Osteoblast (primary cell): ENCODE results near the gene FRMD4B. TPM values are rescaled to one million over a fixed set of nuclear protein-coding genes. Genes with fewer than 3 reads are reported as not detected.

Experiments
- DNase-seq: peaks from one replicate; pipeline ENCODE4 v3.0.0; 2011; ENCODE audit warnings: low spot score, mixed read lengths; ENCODE audit not compliant: insufficient read length; ENCODE audit errors: missing footprints
- H2AFZ ChIP-seq: 2 replicates; pipeline ENCODE4 v1.6.0; 2011; ENCODE audit warnings: mild to moderate bottlenecking, low read length
- H3K27ac ChIP-seq: 2 replicates; pipeline ENCODE4 v1.5.1; 2011; ENCODE audit warnings: mild to moderate bottlenecking, low read depth, low read length, moderate library complexity
- H3K27me3 ChIP-seq: 2 replicates; pipeline ENCODE4 v1.6.0; 2012; ENCODE audit warnings: mild to moderate bottlenecking, control low read depth, inconsistent platforms, low read length, moderate library complexity; ENCODE audit not compliant: insufficient read depth
- H3K36me3 ChIP-seq: 2 replicates; pipeline ENCODE4 v1.5.1; 2011; ENCODE audit warnings: mild to moderate bottlenecking, low read length, control low read depth, moderate library complexity; ENCODE audit not compliant: insufficient read depth
- H3K4me1 ChIP-seq: 2 replicates; pipeline ENCODE4 v1.5.1; 2011; ENCODE audit warnings: mild to moderate bottlenecking, low read length, control low read depth, moderate library complexity; ENCODE audit not compliant: insufficient read depth
- H3K4me2 ChIP-seq: 2 replicates; pipeline ENCODE4 v1.6.0; 2011; ENCODE audit warnings: mild to moderate bottlenecking, low read length; ENCODE audit not compliant: insufficient read depth
- H3K4me3 ChIP-seq: fragments of 200-600 bp; sonication (generic); 3 replicates; pipeline ENCODE4 v1.5.1; 2012; ENCODE audit warnings: mild to moderate bottlenecking, low read length, inconsistent platforms; ENCODE audit not compliant: insufficient read depth
- H3K79me2 ChIP-seq: 2 replicates; pipeline ENCODE4 v1.6.0; 2012; ENCODE audit warnings: mild to moderate bottlenecking, low read length, control low read depth, inconsistent platforms; ENCODE audit not compliant: insufficient read depth
- H3K9me3 ChIP-seq: 2 replicates; pipeline ENCODE4 v1.5.1; 2011; ENCODE audit warnings: low read depth, low read length, control low read depth
- H4K20me1 ChIP-seq: 2 replicates; pipeline ENCODE4 v1.6.0; 2012; ENCODE audit warnings: mild to moderate bottlenecking, low read length, control low read depth; ENCODE audit not compliant: insufficient read depth
- CTCF ChIP-seq: IDR thresholded peaks from 2 replicates; pipeline ENCODE4 v1.5.1; 2011; ENCODE audit warnings: mild to moderate bottlenecking, low read depth, low read length, moderate library complexity; ENCODE audit errors: extremely low read depth
- total RNA-seq: library from RNA; depleted of rRNA; stranded (reverse); fragments of >200 nt; gene quantifications from 2 replicates; pipeline ENCODE4 v1.2.3, GENCODE V29; 2012

Gene FRMD4B
- total RNA-seq, 1 donor = 0.72 TPM

DNA sequence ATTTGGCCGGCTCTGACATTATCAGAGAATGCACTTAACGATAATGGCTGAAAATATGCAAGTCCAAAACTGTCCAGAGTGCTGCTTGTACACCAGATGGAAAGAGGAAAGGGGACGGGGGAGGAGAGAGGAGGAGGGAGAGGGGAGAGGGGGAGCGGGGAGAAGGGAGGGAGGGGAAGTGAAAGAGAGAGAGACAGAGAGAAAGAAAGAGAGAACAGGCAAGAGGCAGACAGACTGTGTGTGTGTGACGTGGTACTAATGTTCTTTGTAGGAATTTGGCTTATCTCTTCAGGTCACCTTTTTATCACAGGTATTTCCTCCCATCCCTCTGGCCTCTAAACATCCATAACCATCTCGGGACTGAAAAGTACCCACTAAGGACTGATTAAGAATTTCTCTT lies 188.4 kb downstream of the FRMD4B start:
- Histone ChIP-seq H3K79me2 (no peaks in the 10 kb centered on the region), H3K9me3 (no peaks in the 10 kb centered on the region), H3K4me2 (no peak overlapping the region), H4K20me1 (no peaks in the 10 kb centered on the region), H3K36me3 (no peaks in the 10 kb centered on the region), H3K27ac (no peak overlapping the region), H2AFZ (no peak overlapping the region), H3K4me3 (no peak overlapping the region), H3K4me1 (no peaks in the 10 kb centered on the region), H3K27me3 (peaks cover 4% of the 10 kb centered on the region)
- no peak for TF ChIP-seq CTCF
- no peak for DNase-seq

DNA sequence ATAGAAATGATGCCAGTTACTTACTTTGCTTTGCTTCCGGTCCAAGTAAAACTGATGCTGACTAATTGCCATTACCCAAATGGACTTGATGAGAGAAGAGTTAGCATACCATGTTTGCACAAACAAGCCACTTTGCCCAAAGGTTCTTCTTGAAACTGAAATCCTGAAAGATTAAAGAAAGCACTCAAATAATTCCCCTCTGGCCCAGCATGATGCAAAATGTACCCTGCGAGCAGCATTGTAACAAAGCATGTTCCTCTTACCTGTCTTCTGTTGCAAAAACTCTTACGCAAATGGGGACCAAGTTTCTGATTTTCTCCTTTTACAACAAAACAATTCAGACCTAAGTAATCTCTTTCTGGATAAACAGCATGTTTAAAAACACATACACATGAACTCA lies 189.0 kb downstream of the FRMD4B start:
- DNase-seq = no peak
- no peak overlapping the region for H2AFZ ChIP-seq
- no peak overlapping the region for H3K4me2 ChIP-seq
- H3K27ac ChIP-seq = no peak overlapping the region
- H4K20me1 ChIP-seq = no peaks in the 10 kb centered on the region
- no peak overlapping the region for H3K4me3 ChIP-seq
- H3K27me3 ChIP-seq = peaks cover 4% of the 10 kb centered on the region
- no peaks in the 10 kb centered on the region for H3K36me3 ChIP-seq
- H3K9me3 ChIP-seq = no peaks in the 10 kb centered on the region
- H3K4me1 ChIP-seq = no peaks in the 10 kb centered on the region
- no peak for TF ChIP-seq CTCF
- no peaks in the 10 kb centered on the region for H3K79me2 ChIP-seq

DNA sequence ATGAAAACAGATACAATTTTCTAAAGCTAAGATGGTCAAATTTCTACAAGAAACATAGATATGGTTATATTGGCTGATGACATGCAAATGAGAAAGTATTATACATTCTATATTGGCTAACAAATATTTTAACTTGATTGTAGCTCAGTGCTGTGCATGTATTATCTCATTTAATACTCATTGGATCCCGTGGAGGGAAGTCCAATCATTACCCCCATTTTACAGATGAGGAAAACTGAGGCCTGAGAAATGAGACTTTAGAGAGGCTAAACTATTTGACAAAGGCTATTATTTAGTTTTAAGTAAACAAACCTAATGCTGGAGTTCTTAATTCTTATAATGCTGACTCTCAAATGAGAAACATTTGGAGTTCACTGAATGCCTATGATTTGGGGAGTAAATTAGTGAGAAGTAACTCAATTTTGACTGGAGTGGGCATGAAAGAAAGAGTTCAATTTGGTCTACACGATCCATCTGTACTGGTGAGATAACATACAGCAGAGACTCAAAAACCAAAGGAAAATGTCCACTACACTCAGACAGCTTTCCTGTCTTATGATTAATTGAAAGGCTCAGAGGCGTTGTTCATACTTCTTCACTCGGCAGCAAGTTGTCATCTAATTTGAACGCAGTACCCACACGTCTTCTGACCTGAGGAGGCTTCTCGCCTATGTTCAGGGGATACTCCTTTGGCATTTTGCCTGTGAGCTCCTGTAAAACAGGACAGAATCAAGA lies 191.3 kb downstream of the FRMD4B start:
- no peak for TF ChIP-seq CTCF
- Histone ChIP-seq H3K9me3 (no peaks in the 10 kb centered on the region), H3K27me3 (peaks cover 4% of the 10 kb centered on the region), H2AFZ (no peak overlapping the region), H3K4me1 (no peaks in the 10 kb centered on the region), H3K79me2 (no peaks in the 10 kb centered on the region), H3K4me2 (no peak overlapping the region), H3K36me3 (no peaks in the 10 kb centered on the region), H3K27ac (no peak overlapping the region), H4K20me1 (no peaks in the 10 kb centered on the region), H3K4me3 (no peak overlapping the region)
- DNase-seq = no peak

DNA sequence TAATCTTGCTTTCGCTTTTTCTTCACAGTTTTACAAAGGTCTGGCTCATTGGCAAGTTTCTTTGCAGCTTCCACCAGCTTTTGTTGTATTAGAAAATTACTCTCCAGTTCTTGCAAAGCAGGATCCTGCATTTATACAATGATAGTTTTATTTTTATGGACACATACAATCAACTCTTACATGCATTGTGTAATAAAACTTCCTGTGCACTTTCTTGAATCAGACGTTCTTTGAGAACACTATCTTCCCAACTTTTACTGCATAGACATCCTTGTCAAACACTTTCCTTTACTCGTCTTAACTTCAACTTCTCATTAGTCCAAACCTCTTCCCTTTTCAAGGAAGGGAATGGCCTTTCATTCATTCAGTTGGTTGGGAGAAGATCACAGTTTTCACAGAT lies 192.1 kb downstream of the FRMD4B start:
- Histone ChIP-seq H3K9me3 (no peaks in the 10 kb centered on the region), H2AFZ (no peak overlapping the region), H3K36me3 (no peaks in the 10 kb centered on the region), H4K20me1 (no peaks in the 10 kb centered on the region), H3K27me3 (peaks cover 4% of the 10 kb centered on the region), H3K27ac (no peak overlapping the region), H3K4me2 (no peak overlapping the region), H3K79me2 (no peaks in the 10 kb centered on the region), H3K4me3 (no peak overlapping the region), H3K4me1 (no peaks in the 10 kb centered on the region)
- no peak for DNase-seq
- no peak for TF ChIP-seq CTCF
